Bronchial epithelial cell (primary cell): Measurements from ENCODE around the gene SMIM33. TPM values are rescaled to one million over a fixed set of nuclear protein-coding genes. Genes with fewer than 3 reads are reported as not detected.

Experiments
- DNase-seq: peaks from one replicate; pipeline ENCODE4 v3.0.0-alpha.2; 2010; ENCODE audit warnings: low read depth
- FAIRE-seq: peaks from 2 replicates; lab custom pipeline; 2011; peaks lifted over from hg19 to GRCh38; lab: Jason Lieb, UNC
- H3K27me3 ChIP-seq: 2 replicates; pipeline ENCODE4 v1.5.1; 2011; ENCODE audit warnings: low read length; ENCODE audit not compliant: control insufficient read depth, insufficient read depth
- H3K36me3 ChIP-seq: 2 replicates; pipeline ENCODE4 v1.5.1; 2011; ENCODE audit warnings: low read length; ENCODE audit not compliant: control insufficient read depth, insufficient read depth
- H3K4me3 ChIP-seq: 2 replicates; pipeline ENCODE4 v1.5.1; 2011; ENCODE audit warnings: mild to moderate bottlenecking, low read depth, low read length, control low read depth
- total RNA-seq: library from RNA; depleted of rRNA; stranded (reverse); fragments of >200 nt; gene quantifications from 2 replicates; pipeline ENCODE4 v1.2.1, GENCODE V29; 2014
- TF ChIP-seq, protein P1 (sequence below): IDR thresholded peaks from 2 replicates; pipeline ENCODE4 v1.5.1; 2011; ENCODE audit warnings: mild to moderate bottlenecking, moderate library complexity, low read length, control low read depth, inconsistent platforms; ENCODE audit not compliant: insufficient read depth, severe bottlenecking

The SMIM33 gene
- total RNA-seq = not detected in 2 replicates

DNA sequence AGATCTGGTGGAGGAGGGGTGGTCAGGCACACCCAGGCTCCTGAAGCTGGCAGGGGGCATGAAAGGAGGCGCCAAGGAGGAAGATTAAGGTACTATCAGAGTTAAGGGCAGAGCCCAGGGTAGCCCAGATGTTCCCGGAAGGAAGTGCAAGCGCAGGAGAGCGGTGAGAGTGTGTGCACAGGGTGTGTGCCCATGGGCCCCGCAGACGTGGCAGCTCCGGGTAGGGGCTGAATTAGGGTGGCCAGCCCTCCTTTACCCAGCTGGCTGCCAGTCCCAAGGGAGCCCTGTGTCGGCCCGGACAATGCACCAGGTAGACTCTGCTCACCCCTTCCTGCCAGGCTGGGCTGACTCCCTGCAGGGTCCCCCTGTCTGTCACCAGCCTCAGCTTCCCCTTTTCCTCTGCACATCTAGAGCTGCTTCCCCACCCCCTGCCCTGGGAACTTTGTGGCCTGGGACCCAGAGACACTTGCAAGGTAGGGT lies at the start of gene SMIM33:
Gene SMIM33 (plus strand): TSS at position 184 of the 480 bp plus-strand sequence. CDS start 118 bp downstream, at position 302.
- no peaks in the 10 kb centered on the region for H3K36me3 ChIP-seq
- H3K27me3 ChIP-seq = no peaks in the 10 kb centered on the region
- FAIRE-seq = no peak
- H3K4me3 ChIP-seq = no peak within 1 kb of the TSS
- DNase-seq = no peak
- TF ChIP-seq, protein P1, sequence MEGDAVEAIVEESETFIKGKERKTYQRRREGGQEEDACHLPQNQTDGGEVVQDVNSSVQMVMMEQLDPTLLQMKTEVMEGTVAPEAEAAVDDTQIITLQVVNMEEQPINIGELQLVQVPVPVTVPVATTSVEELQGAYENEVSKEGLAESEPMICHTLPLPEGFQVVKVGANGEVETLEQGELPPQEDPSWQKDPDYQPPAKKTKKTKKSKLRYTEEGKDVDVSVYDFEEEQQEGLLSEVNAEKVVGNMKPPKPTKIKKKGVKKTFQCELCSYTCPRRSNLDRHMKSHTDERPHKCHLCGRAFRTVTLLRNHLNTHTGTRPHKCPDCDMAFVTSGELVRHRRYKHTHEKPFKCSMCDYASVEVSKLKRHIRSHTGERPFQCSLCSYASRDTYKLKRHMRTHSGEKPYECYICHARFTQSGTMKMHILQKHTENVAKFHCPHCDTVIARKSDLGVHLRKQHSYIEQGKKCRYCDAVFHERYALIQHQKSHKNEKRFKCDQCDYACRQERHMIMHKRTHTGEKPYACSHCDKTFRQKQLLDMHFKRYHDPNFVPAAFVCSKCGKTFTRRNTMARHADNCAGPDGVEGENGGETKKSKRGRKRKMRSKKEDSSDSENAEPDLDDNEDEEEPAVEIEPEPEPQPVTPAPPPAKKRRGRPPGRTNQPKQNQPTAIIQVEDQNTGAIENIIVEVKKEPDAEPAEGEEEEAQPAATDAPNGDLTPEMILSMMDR = no peak

DNA sequence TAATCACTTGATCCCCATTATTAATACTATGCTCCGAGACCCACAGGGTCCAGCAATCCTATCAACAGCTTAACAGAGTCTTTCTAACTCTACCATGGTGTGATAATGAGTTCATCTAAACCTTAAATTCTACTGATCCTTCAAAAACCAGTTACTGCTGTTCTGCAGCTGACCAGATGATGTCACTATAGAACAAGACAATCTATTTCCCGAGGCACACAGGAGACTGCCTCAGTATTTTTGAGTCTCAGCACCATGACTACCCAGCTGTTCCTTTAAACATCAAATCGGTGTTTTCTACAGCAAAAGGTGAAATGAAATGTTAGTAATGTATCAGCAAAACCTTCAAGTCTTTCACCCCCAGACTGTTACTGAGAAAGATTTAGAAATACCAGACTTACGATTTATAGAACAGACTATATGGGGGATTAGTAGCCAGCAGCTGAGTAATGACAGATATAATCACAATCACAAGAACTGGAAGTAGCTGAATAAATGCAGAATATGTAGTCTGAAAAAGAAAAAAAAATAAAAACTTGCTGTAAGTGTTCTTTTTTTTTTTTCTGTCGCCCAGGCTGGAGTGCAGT lies 48.4 kb upstream of the SMIM33 start:
- no peak for FAIRE-seq
- TF ChIP-seq, protein P1 = peak; percentile 71
- Histone ChIP-seq H3K4me3 (no peak overlapping the region), H3K36me3 (no peaks in the 10 kb centered on the region), H3K27me3 (no peaks in the 10 kb centered on the region)
- peak; percentile 70 for DNase-seq

DNA sequence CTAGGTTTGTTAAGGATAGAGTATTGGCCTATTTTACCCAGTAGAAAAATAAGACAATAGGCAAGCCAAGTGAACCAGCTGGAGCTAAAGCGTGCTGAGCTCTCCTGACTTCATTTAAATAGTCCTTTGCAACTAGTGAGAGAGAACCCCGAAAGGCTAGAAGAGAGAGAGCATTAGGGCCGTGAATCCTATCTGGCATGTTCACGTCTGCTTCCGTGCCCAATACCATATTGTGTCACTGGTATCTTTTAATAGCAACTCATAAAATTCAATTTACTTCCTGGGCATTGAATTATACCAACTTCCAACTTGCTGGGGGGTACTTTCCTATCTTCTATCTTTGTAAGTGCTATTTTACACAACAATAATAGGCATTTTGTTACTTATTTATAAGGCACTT lies 45.3 kb upstream of the SMIM33 start:
- FAIRE-seq (no peak), DNase-seq (no peak)
- TF ChIP-seq, protein P1 = no peak
- H3K4me3 ChIP-seq = no peak overlapping the region
- no peaks in the 10 kb centered on the region for H3K27me3 ChIP-seq
- no peaks in the 10 kb centered on the region for H3K36me3 ChIP-seq

DNA sequence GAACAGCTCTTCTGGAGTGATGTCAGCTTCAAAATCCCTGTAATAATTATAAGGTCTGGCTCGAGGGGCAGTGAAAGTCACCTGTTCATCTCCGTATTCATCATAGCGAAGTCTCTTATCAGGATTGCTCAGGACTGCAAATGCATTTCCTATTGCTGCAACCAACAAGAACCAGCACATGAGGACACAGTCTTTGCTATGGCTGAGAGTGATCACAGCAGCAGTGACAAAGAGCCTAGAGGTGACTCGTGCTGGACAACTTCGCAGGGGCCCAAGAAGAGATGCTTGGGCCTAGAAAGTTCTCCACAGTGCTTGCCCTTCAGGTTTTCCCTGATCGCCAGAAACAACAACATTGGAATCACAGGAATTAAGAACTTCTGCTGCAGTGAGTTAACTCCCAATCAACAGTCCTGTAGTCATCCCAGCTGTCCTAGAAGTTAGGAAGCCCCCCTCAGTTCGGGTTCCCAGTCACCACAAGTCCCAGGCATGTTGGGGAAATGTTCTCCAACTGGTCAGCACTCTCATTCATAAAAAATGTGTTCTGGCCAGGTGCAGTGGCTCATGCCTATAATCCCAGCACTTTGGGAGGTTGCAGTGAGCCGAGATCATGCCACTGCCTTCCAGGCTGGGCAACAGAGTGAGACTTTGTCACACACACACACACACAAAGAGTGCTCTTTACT lies 44.5 kb upstream of the SMIM33 start:
- Histone ChIP-seq H3K36me3 (no peaks in the 10 kb centered on the region), H3K4me3 (no peak overlapping the region), H3K27me3 (no peaks in the 10 kb centered on the region)
- DNase-seq (peak; percentile 36), FAIRE-seq (no peak)
- TF ChIP-seq, protein P1 = no peak

DNA sequence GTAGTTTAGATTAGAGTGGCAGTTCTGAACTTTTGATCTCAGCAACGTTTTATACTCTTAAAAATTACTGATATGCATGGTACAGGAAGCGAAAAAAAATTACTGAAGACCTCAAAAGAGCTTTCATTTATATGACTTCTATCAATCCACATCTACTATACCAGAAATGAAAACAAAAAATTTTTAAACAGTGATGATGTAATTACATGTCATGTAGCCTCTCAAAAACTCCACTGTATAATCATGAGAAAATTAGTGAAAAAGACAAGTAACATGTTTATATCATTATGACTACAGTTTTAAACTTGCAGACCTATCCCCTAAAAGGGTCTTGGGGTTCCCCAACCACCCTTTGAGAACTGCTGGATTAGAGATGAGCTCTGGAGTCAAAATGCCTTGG lies 40.8 kb upstream of the SMIM33 start:
- no peak for FAIRE-seq
- TF ChIP-seq, protein P1 = no peak
- H3K4me3 ChIP-seq = no peak overlapping the region
- no peak for DNase-seq
- no peaks in the 10 kb centered on the region for H3K27me3 ChIP-seq
- no peaks in the 10 kb centered on the region for H3K36me3 ChIP-seq
